Stimulated activated naive CD8-positive, alpha-beta T cell treated with anti-CD3 and anti-CD28 coated beads, Interleukin-15, Interleukin-2, amounts not matched to agents 100 U/mL and 50 U/mL, for 24 hours (primary cell): Measurements from ENCODE around the gene TMEM204.

ENCODE experiments used
- ATAC-seq: fragments of 150-1000 bp; cut with Tn5 transposase; one replicate; pipeline ENCODE4 v1.10.0; 2021
- DNase-seq: peaks from one replicate; pipeline ENCODE4 v3.0.0; 2021

TMEM204 gene

DNA sequence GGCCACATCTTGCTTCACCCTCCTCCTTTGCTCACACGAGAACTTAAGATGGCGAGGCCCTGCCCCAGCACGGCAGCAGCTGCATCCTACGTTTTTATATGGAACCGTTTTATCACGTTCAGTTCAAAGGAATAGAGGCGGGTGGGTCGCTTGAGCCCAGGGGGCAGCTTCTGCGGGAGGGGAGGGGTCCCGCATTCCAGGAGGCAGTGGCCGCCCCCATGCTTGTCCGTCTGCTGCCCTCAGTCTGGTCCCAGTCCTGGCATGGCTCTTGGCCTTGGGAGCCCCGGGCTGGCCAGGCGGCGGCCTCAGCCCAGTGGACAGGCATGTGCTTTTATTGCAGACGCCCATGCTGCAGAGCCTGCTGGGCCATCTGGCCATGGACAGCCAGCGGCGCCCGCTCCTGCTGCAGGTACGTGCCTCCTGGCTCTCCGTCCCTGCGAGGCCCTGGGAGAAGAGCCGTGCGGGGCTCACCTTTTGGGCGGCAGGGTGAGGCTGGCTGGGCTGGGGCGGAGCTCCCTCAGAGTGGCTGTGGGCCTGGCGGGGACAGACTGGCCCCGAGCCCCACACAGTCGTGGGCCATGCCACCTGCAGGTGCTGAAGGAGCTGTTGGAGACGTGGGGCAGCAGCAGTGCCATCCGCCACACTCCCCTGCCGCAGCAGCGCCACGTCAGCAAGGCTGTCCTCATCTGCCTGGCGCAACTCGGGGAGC, 33.6 kb upstream of the TMEM204 start:
- ATAC-seq (no peak), DNase-seq (no peak)

DNA sequence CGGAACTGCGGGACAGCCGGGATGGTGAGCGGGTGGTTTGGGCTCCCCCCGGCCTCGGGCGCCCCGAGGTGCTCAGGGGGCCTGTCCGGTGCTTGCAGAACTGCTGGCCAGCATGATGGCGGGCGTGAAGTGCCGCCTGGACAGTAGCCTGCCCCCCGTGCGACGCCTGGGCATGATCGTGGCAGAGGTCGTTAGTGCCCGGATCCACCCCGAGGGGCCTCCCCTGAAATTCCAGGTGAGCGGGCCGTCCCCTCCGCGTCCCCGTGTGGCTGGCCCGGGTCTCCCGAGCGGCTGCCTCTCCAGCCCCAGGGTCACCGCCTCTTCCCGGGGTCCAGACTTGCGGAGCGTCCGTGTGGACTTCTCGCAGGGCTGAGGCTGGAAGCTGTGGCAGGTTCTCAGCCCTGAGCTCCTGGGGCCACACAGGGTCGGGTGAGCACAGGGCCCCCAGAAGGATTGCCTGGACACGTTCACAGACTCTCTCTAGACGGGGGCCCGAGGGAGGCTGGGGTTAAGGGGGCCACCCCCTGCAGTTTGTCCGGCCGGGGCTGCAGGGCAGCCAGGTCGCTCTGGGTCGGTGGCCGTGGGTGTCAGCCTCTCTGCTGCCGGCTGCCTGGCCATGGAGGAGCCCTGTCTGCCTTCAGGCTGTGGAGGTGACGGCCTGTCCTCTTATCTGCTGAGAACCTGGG, 32.9 kb upstream of the TMEM204 start:
- no peak for ATAC-seq
- DNase-seq: no peak

DNA sequence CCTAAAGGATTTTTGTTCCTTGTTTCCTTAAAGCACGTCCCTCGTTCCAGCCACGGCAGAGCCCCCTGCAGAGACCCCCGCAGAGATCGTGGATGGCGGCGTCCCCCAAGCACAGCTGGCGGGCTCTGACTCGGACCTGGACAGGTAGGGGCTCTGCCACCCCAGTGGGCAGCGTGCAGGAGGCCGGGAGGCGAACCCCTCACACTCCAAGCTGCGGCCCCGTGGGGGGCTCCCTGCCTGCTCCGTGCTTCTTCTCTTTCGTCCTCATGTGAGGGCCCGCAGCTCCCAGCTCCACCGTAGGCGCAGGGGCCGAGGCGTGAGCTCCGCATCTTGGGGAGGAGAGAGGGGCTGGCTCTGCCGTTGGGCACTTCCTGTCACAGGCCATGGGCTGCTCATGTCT, 31.8 kb upstream of the TMEM204 start:
- no peak for ATAC-seq
- DNase-seq: no peak

DNA sequence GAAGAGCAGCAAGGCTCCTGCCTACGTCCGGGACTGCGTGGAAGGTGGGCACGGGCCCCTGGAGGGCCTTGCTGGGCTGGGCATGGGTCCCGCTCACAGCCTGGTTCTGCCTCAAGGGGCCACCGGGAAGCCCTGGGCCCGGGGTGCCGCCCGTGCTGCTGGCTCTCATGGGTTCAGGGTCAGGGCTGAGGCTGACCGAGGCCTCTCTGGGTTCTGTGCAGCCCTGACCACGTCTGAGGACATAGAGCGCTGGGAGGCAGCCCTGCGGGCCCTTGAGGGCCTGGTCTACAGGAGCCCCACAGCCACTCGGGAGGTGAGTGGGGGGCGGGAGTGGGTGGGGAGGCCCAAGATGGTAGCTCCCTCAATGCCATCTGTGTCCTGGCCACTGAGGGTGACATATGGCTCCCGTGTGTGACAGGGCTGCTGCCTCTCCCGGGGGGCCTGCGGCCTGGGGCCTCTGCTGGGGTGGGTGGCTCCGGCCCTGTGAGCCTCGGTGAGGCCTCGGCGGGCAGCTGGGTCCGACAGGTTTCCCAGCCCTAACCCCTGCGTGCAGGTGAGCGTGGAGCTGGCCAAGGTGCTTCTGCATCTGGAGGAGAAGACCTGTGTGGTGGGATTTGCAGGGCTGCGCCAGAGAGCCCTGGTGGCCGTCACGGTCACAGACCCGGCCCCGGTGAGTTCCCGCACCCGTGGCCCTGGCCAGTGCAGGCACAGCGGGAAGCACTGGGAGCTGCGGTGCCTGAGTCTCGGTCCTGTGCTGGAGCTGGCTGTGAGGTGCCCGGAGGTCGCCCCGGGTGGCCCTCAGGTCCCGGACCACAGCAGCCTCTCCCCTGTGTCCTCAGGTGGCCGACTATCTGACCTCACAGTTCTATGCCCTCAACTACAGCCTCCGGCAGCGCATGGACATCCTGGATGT, 31.1 kb upstream of the TMEM204 start:
- DNase-seq (no peak), ATAC-seq (no peak)

DNA sequence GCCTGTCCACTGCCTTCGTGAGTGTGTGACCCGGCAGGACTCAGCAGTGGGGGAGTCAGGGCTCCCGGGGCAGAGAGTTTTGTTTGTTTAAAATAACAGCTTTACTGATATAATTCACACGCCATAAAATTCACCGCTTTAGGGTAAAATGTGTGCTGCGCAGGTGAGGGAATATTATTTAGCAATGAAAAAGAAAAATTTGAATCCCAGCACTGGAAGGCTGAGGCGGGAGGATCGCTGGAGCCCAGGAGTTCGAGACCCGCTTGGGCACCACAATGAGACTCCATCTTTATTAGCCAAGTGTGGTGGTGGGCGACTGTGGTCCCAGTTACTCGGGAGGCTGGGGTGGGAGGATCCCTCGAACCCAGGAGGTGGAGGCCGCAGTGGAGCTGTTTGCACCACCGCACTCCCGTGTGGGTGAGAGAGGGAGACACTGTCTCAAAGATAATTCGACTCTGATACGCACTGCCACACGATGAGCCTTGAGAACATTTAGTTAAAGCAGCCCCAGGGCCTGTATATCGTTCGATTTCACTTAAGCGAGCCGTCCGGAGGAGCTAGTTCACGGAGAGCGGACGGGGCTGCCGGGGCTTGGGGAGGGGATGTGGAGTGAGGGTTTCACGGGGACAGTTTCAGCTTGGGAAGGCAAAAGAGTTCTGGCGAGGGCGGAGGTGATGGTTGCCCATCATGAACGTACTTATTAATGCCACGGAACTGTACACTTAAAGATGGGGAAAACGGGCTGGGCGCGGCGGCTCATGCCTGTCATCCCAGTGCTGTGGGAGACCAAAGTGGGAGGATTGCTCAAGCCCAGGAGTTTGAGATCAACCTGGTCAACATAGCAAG, 30.1 kb upstream of the TMEM204 start:
- no peak for DNase-seq

DNA sequence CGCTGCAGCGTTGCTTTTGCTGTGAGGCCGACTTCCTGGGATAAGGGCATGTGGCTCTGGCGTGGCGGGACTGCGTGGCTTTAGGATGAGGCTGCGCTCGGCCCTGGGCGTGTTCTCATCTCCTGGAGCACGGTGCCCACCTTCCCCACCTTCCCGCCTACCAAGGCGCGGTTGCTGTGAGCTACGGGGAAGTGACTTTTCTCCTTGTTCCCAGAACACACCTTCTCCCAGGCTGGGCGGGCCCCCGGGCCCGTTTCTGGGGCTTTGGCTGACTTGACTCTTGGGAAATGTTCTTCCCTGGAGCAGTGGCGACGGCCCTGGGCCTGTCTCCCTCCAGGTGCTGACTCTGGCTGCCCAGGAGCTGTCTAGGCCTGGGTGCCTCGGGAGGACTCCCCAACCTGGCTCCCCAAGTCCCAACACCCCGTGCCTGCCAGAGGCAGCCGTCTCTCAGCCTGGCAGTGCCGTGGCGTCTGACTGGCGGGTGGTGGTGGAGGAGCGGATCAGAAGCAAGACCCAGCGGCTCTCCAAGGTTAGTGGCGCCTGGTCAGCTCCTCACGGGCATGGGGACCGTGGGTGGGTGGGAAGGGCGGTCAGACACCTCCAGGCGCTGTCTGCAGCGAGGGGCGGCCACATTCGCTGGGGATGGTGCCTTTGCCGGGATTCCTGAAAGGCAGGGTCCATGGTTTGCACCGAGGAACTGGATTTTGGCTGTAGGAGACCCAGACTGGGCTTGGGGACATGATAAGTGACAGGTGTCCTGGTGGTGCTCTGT, 28.2 kb upstream of the TMEM204 start:
- ATAC-seq (no peak), DNase-seq (no peak)

More for the DNA sequence above, 30.1 kb upstream of the TMEM204 start:
- no peak for ATAC-seq

DNA sequence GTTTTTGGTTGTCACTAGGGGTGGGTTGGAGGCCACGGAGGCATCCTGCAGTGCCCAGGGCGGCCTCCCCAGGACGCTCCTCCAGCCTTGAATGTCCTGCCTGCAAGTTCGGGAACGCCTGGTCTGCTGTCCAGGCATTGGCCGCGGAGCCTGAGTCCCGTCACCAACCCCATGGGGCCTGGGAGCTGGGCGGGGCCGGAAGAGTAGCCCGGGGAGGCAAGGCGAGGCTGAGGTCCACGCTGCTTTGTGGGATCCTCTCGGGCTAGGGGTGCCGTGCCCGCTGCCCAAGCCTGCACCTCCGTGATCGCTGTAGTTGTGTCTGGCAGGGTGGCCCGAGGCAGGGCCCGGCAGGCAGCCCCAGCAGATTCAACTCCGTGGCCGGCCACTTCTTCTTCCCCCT, 27.6 kb upstream of the TMEM204 start:
- no peak for DNase-seq
- ATAC-seq: no peak

DNA sequence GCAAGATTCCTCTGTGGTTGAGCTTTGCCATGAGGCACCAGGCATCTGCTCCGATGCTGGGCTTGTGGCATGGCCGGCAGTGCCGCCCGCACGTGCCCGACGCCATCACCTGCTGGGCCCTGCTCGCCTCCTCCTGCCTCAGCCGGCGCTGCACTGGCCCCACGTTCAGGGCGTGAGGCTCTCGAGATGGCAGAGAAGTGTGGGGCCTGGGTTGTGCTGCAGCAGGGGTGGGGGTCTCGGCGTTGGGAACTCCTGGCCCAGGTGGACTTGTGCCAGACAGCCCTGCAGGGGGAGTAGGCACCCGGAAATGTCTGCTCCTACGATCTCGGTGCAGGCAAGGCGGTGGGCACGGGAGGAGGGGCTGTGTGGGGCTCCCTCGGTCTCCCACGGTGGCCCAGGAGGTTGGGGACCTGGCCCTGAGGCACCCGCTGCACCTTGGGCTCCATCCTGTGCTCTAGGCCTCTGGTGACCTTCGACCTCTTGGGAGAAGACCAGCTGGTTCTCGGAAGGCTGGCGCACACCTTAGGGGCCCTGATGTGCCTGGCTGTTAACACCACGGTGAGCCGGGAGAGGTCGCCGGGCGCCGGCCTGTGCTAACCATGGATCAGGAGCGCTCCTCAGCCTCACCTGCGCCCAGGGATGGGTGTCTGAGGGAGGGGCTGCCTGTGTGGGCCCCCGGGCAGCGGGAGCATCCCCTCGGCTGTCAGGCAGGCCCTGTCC, 26.8 kb upstream of the TMEM204 start:
- DNase-seq (no peak), ATAC-seq (no peak)

DNA sequence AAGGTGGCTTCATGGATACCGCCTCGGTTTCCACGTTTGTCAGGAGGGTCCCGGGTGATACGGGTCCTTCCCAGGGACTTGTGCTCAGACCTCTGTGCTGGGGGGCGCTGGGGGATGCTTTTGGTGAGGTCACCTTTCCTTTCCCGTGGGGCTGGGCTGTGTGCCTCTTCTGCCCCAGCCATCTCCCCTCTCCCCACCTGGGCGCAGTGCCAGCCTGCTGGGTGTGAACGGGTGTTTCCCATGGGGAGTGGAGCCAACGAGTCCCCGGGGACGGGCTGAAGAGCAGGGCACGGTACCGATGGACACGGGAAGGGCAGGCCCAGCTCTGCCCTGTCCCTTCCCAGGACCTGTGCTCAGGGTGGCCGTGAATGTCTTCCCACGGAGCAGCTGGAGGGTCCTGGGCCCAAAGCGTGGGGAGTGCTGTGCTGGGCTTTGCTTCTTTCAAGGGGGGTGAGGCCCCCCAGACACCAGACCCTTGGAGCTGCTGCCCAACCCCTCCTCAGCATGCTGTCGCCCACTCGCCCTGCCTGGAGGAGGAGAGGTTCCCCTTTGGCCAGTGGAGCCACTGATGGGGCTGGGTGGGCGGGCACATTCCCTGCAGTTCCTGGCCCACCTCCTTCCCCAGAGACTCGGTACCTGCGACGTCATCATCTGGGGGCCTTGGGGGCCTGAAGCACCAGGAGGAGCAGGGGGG, 24.8 kb upstream of the TMEM204 start:
- no peak for DNase-seq

DNA sequence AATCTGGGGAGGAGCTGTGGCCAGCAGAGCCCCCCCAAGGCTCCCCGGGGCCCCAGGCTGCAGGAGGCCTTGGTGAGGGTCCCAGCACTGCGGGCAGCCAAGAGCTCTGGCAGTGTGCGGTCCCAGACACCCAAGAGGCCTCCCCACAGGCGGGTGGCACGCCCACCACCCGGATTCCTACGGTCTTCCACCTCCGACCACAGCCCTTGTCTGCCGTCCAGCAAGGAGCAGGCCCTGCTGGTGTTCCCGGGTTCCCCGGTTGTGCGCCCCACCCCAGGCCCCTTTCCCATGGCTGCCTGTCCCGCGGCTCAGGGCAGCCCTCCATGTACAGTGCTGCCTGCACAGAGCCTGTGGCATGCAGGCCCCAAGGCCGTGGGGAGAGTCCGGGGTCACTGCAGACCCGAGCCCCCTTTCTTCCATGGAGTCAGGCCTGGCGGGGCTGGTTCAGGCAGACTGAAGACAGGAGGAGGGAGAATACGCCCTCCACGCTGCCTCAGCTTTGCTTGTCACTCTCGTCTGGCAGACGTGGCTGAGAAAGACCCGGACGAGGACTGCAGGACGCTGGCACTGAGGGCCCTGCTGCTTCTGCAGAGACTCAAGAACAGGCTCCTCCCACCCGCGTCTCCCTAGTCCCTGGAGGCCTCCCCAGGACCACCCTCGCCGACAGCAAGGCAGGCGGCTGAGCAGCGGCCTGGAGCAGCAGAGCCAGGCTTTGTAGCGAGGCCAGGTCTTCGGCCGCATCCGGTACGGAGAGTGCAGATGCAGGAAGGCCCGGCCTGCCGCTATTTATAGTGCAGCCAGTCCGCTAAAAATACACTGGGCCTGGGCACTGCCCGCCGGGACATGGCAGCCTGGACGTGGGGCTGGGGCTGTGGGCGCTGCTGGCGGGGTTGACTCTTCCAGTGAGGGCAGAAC, 23.9 kb upstream of the TMEM204 start:
- DNase-seq (no peak), ATAC-seq (no peak)

More for the DNA sequence above, 24.8 kb upstream of the TMEM204 start:
- no peak for ATAC-seq

DNA sequence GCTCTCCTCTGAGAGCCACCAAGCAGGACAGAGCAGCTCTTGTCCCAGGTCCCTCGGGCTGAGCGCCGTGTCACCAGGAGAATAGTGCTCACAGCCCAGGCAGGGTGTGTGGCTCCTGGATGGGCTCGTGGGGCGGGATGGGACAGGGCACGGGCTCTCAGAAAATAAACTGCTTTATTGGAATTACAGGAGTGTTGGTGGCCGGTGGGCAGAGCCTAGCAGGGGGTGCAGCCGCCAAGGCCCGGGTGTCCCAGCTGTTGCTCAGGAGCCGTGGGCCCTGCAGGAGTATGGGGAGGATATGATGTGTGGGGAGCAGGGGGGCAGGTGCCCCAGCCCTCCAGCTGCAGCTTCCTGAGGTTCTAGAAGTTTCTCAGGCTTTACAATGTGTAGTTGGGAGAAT, 23.2 kb upstream of the TMEM204 start:
- no peak for ATAC-seq
- DNase-seq: no peak

DNA sequence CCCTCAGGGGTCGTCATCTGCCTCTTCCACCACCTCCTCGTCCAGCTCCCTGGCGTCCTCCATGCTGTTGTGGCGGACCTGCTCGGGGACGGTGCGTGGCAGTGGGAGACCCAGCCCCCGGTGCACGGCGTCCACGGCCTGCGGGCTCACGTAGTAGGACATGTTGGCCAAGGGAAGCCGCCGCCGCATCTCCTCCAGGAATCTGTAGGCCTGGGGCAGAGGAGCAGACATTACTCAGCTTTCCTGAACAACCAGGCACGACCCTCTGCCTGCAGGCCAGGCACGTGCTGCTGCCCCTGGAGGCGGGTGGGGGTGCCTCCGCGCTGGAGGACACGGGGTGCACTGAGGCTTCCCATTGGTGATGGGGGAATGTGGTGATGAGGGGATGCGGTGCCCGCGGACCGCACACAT, 22.5 kb upstream of the TMEM204 start:
- DNase-seq (no peak), ATAC-seq (no peak)

DNA sequence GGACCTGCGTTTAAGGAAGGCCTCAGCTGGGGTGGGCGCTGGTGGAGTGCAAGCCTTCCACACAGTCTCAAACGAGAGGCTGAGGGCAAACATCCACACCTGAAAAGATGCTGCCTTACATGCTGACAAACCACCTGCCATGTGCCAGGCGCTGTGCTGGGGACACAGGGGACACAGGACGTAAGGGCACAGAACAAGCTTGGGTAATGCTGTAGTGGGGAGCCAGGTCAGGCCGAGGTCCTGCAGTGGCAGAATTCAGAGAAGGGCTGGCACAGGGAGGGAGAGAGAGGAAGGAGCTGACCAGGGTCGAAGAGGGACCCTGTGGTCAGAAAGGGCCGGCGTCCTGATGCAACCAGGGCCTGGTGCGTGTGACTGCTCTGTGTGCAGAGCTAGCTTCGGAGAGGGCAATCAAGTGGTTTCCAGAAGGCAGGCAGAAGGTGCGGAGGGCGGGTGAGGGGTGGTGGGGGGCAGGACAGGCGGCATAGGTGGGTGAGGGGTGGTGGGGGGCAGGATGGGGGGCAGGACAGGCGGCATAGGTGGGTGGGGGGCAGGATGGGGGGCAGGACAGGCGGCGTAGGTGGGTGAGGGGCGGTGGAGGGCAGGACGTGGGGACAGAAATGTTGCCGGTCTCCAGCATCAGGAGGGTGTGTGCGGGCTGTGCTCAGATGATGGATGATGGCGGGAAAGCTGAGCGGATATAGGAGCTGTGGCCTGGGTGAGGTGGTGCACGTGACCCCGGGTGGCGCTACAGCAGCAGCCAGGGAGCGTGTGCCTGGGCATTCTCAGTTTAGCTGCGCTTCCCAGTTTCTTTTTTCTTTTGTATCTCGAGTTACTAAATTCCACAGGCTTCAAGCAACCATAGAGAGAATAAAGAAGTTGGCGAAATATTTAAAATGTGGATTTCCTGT, 21.6 kb upstream of the TMEM204 start:
- ATAC-seq (no peak), DNase-seq (no peak)

DNA sequence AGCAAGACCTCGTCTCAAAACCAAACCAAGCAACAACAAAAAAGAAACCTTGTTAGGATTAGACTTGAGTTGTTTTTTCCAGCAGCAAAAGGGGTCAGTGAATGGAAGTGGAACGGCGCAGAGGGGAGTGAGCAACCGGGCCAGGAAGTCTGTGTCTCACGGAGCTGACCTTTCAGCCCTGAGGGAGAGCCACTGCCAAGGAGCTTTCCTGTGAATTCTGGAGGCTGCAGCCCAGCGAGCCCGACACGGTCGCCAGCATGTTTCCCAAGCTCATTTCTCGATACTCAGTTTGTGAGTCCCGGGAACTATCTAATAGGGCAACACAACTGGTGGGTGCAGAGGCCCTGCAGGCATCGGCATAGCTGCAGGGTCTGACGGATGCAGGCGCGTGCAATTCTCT, 20.7 kb upstream of the TMEM204 start:
- no peak for DNase-seq

DNA sequence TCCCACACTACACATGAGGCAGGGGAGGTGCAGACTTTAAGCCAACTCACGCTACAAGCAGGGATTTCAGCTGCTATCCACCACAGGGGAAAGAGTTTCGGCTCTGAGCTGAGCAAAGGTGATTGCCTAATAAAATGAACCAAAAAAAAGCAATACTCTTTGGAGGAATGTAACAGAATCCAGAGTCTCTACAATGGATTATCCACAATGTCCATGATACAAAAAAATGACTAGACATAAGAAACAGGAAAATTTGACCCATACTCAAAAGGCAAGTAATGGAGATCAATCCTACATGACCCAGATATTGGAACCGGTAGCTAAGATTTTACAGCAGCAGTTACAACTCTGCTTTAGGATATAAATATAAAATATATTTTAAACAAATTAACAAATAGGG, 19.0 kb upstream of the TMEM204 start:
- no peak for ATAC-seq
- no peak for DNase-seq

More for the DNA sequence above, 20.7 kb upstream of the TMEM204 start:
- no peak for ATAC-seq

DNA sequence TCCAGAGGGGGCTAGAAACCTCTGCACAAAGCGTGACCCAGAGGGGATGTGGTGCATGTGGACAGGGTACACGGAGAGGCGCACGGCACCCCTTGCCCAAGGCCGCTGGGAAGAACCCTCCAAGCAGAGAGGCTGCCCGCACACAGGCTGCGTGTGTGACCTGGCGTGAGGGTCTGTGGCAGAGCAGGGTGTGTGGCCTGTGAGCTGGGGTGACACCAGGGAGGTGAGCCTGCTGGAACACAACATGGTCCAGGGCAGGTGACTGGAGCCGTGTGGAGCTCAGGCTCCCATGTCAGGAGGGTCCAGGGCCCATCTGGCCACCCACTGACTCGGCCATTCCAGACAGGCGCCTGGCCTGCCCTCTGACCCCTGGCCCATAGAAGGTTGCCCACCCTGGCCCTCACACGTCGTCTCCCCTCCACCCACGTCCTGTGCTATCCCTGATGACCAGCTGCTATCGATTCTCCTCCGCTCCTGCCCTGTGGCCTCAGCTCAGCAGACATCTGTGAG, 14.8 kb upstream of the TMEM204 start:
- ATAC-seq (no peak), DNase-seq (no peak)

DNA sequence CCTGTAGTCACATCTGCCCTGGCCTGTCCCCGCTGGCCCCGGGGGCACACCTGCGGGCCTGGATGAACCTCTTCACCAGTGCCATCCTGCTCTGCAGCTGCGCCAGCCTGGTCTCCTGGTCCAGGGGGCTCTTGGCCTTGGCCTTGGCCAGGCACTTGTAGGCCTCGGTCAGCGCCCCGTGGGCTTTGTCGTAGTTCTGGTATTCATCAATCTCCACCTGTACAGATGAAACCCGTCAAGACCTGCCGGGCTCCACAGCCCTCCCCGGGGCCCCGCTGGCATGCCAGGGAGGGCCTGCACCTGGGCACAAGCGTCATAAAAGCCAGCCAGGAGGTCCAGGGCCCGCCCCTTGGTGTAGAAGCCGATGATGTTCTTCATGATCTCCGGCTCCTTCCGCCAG, 13.6 kb upstream of the TMEM204 start:
- DNase-seq: no peak
- ATAC-seq: no peak
